Measurements from ENCODE around the gene RNF224.
"Not testable (repeated sequence)": the region's sequence is repeated elsewhere in the genome, so short reads cannot be mapped to it uniquely, and the experiment has no call there.

RNF224 gene

DNA sequence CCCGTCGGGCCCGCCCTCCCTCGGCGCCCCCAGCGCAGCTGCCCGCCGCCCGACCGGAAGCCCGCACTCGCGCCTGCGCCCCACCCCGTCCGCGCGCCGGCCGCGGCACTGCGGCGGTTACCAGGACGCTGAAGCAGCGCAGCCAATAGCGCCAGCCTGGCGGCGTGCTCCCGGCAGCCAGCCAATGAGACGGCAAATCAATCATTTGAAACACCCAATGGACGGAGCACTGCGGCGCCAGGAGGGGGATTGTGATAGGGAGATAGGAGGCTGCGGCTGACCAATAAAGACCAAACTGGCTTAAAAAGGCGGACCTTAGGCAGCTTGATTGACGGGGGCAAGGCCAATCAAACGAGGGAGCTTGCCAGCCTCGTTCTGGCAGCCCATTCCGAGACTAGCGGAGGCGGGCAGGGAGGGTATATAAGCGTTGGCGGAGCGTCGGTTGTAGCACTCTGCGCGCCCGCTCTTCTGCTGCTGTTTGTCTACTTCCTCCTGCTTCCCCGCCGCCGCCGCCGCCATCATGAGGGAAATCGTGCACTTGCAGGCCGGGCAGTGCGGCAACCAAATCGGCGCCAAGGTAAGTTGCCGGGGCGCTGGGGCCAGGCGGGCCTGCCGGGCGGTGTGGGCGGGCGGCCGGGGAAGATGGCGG is 13.7 kb downstream of the RNF224 start, which contains the start of gene TUBB4B:
TSS of gene TUBB4B (plus strand) at position 447 of the 649 bp plus-strand sequence. CDS start at position 521, 74 bp downstream.
- DNase-seq, result peak; percentile 85 to 100 (median 96)

DNA sequence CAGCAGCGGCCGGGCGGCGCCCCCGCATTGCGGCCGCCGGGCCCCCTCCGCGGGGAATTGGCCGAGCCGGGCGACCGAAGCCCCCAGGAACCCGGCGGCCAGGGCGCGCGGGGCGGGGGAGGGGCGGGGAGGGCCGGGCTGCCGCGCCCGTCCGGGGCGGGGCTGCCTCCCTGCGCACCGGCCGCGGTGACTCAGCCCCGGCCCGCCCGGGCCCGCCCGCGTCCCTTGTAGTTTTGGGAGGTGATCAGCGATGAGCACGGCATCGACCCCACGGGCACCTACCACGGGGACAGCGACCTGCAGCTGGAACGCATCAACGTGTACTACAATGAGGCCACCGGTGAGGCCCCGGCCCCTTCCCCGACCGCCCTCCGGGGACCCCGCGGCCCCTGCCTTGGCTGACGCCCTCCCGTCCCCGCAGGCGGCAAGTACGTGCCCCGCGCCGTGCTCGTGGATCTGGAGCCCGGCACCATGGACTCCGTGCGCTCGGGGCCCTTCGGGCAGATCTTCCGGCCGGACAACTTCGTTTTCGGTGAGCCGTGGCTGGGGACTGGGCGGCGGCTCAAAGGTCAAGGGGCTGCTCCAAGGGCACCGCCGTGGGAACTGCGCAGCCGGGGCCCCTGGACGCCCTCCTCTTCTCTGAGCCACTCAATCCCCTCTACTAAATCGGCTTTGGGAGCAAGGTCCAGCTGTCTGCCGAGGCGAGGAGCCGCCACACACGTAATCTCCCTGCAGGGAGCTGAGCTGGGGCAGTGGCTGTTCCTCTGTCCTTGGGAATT is 14.4 kb downstream of the RNF224 start:
- peak; percentile 41 to 65 (median 60) for DNase-seq

DNA sequence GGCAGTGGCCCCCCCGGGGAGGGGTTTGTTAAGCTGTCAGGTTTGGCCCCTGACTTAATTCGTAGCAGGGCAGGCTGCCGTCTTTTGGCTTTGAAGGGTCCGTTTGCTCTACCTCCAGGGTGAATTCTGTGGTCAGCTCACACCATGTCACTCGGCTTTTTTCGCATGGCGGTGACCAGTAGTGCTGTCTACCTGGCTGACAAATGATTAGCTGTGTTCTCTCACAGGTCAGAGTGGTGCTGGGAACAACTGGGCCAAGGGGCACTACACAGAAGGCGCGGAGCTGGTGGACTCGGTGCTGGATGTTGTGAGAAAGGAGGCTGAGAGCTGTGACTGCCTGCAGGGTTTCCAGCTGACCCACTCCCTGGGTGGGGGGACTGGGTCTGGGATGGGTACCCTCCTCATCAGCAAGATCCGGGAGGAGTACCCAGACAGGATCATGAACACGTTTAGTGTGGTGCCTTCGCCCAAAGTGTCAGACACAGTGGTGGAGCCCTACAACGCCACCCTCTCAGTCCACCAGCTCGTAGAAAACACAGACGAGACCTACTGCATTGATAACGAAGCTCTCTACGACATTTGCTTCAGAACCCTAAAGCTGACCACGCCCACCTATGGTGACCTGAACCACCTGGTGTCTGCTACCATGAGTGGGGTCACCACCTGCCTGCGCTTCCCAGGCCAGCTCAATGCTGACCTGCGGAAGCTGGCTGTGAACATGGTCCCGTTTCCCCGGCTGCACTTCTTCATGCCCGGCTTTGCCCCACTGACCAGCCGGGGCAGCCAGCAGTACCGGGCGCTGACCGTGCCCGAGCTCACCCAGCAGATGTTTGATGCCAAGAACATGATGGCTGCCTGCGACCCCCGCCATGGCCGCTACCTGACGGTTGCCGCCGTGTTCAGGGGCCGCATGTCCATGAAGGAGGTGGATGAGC is 15.2 kb downstream of the RNF224 start:
- no peak for DNase-seq

DNA sequence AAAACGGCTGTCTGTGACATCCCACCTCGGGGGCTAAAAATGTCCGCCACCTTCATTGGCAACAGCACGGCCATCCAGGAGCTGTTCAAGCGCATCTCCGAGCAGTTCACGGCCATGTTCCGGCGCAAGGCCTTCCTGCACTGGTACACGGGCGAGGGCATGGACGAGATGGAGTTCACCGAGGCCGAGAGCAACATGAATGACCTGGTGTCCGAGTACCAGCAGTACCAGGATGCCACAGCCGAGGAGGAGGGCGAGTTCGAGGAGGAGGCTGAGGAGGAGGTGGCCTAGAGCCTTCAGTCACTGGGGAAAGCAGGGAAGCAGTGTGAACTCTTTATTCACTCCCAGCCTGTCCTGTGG is 15.9 kb downstream of the RNF224 start:
- not testable (repeated sequence) for DNase-seq

DNA sequence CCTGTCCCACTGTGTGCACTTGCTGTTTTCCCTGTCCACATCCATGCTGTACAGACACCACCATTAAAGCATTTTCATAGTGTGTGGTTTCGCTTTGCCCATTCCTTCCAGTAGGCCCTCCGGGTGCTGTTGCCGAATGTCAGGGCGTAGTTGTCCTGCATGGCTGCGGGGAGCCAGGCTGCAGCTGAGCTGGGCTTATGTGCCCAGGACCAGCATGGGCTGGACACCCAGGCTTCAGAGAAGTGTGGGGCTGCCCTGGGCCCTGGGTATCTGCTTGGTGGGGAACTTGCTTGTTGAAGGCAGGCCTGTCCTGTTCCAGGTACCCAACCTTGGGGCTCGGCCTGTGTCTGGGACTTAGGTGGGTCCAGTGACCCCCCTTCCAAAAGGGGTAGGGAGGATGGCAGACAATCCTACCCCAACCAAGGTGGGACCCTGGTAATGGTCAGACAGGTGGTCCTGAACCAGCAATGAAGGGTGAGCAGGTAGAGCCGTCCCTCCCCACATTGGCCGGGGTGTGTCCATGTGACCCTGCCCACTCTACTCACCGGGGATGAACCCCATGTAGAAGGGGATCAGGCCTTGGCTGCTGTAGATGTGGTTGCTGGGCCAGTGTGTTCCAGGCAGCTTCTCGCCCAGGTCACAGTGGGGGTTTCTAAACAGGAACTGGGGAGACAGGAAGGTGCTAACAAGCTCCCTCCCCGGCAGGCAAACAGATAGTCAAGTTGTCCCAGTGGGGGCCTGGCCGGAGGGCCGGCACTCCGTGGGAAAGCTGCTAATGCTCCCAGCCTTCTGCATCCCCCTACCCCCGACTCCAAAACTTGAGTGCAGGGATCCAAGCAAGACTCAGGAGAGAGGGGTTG is 16.6 kb downstream of the RNF224 start:
- DNase-seq, result no peak

DNA sequence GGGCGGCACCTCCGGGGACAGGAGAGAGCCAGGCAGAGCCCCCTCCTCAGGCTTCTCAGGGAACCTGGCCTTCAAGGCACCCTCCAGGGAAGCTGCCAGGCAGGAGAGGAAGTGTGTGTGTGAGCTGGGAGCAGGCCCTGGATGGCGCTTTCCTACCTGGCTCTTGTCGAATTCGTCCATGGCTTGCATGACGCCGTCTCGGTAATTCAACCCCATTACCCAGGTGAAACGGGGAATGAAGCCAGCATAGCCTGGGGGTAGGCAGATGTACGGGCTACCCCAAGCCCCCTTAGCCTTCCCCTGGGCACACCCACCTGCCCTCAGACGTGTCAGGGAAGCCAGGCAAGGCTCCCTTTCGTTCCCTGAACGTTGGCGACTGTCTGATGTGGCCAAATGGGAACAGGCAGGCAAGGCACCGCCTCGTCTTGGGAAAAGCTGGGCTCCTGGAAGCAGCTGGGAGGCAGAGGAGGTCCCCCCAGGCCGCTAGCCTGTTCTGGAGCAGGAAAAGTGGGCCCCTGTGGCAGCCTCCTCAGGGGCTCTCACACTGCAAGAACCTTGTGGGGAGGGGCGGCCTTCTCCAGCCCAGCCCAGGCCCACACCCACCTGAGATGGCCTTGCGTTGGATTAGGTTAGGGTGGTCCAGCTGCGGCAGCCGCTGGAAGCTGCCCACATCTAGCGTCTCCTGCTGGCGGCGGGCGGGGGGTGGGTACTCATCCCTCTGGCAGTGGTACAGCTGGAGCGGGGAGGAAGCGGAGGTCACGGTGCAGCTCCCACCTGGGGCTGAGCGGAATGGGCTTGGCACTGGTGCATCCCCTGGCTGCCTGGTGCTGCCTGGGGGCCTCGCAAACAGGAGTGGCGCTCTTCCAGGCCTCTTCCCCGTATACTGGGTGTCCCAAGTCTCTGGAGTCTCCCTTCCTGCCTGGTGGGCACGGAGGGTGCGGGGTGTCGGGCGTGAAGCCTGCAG is 17.5 kb downstream of the RNF224 start:
- DNase-seq, result no peak

DNA sequence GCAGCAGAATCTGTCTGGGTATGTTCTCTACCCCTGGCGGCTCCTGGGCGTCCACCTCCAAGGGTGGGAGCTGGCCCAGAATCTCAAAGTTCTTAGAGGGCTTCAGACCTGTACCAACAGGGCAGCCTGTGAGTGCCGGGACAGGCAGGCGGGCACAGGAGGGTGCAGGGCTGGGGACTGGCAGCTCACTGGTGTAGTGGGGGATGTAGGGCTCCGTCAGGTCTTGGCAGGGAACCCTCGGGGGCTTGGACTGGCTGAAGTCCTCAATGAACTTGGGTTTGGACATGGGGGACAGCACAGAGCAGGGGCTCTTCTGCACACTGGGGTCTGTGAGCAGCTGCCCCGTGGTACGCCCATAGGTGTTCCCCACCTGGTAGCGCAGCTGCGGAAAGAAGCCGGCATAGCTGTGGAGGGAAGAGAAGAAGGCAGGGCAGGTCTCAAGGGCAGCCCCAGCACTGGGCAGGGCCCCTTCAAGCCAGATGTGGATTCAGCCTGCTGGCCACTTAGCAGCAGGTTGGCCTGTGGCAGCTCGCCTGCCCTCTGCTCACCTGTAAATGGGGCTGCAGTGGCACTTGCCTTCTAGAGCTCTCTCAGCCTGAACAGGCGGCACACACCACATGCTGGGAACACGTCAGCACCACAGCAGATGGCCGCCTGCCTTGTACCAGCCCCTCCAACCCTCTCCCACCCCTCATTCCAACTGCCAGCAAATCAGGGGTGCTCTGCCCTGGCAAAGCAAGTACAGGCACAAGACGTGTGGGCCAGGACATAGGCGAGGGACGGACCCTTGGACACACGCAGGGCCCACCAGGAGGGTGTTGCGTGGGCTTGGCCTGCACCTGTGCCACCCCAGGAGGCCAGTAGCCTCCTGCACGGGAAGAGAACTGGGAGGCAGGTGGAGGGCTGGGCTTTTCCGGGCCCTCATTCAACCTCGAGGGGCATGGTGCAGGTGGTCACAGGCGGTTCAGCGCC is 18.4 kb downstream of the RNF224 start:
- DNase-seq, result no peak

DNA sequence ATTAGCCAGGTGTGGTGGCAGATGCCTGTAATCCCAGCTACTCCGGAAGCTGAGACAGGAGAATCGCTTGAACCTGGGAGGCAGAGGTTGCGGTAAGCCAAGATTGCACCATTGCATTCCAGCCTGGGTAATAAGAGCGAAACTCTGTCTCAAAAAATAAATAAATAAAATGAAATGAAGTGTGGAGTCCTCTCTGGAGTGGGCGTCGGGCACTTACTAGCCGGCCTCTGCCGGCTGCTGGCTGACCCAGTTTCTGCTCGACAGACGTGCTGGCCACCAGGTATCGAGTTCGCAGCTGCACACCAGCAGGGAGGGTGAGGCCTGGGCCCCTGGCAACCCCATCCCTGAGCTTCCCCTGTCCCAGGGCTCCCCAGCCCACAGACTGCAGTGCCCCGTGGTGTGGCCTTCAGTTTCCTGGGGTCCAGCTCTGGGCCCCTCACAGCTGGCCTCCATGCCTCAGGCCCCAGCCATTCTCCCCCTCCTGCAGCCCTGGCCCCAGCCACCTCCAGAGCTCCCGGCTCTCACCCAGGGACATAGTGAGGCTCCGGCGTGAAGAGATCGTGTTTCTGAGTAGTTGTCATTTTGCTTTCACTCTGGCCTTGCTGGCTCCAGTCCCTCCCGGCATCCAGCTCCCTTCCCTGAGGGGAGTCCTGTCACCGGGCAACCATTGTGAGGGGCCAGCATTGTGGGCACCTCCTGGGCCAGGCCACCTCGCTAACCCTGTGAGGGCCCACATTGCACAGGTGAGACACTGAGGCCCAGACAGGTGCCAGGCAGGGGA is 20.0 kb downstream of the RNF224 start:
- no peak for DNase-seq

DNA sequence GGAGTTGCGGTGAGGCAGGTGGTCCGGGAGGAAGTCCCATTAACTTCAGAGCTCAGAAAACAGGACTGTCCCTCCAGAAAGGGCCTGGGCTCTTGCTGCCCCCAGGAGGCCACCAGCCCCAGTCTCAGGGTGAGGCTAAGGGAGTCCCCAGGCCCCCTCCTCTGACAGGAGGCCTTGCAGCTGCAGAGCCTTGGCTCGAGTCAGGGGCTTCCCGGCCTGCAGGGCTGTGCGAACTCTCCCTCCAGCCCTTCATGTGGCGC is 20.5 kb downstream of the RNF224 start:
- DNase-seq, result no peak

DNA sequence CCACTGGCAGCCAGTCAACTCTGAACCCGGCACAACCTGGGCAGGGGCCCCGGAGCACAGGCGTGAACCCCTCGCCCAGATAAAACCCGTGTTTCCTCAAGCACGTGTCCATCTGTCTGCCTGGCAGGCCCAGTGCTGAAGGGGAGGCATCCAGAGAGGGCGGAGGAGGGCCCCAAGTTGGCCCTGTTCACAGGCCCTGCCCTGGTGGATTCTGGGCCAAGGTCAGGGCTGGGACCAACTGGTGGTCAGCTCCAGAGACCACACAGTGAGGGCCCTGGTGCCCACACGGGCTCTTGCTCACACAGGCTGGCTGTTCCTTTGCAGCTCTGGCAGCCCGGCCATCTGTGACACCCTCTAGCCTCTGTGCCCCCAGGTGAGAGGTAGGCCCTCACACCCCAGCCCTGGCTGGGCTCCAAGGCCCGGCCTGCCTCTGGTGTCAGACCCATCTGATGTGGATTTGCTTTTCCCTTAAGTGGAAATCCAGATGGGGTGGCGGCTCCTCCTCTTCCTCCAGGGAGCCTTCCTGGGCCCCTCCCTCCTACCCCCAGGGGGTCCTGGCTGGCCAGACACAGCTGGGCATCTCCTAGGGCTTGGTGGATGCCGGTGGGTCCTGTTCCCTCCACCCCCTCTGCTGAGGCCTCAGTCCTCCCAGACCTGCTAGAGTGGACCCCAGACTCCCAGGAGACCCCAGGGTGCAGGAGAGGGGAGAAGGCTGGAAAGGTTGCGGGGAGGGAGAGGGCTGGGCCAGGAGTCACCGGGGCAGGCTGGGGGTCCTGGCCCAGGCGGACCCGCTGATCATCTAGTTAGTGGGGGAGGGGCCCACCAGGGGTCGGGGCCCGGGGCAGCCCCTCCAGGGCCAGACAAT is 23.3 kb downstream of the RNF224 start:
- no peak for DNase-seq

DNA sequence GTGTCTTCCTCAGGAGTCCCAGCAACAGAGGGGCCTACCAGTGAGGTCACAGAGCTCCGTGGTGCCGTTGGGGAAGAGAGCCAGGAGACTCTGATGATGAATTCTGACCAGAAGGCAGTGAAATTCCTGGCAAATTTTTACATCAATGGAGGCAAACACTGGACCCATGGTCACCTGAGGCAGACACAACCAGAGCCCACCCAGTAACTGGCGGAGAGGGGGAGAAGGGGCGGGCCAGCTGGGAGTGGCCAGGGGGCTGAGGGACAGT is 23.8 kb downstream of the RNF224 start, which contains the start of gene STPG3:
TSS of gene STPG3 (plus strand) at position 93 of the 268 bp plus-strand sequence. CDS start at position 94, 1 bp downstream.
- no peak for DNase-seq

DNA sequence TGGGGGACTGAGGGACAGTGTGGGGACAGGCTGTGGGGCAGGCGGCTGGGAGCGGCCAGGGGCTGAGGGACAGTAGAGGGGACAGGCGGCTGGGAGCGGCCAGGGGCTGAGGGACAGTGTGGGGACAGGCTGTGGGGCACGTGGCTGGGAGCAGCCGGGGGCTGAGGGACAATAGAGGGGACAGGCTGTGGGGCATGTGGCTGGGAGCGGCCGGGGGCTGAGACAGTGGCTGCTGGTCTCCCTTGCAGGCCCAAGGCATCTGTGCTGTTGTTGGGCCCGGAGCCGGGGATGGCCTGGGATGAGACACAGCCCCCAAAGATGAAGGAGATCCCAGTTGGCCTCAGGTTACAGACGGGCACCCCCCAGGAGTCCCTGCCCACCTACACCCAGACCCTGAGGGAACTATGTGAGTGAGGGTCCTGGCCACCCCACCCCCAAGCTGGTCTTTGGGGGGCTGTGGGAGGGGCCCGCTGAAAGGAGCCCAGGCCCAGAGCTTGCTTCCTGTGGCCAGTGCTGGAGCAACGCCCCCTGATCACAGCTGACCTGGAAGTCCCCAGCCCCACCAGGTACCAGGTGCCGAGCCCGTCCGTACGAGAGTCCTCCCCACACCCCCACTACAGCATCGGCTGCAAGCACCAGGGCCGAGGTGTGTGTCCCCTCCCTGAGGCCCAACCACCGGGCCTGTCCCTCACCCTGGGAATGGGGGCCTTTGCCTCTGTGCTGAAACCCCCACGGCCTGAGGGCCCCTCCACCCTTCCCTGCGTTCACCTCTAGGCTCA is 24.4 kb downstream of the RNF224 start:
- DNase-seq, result no peak

DNA sequence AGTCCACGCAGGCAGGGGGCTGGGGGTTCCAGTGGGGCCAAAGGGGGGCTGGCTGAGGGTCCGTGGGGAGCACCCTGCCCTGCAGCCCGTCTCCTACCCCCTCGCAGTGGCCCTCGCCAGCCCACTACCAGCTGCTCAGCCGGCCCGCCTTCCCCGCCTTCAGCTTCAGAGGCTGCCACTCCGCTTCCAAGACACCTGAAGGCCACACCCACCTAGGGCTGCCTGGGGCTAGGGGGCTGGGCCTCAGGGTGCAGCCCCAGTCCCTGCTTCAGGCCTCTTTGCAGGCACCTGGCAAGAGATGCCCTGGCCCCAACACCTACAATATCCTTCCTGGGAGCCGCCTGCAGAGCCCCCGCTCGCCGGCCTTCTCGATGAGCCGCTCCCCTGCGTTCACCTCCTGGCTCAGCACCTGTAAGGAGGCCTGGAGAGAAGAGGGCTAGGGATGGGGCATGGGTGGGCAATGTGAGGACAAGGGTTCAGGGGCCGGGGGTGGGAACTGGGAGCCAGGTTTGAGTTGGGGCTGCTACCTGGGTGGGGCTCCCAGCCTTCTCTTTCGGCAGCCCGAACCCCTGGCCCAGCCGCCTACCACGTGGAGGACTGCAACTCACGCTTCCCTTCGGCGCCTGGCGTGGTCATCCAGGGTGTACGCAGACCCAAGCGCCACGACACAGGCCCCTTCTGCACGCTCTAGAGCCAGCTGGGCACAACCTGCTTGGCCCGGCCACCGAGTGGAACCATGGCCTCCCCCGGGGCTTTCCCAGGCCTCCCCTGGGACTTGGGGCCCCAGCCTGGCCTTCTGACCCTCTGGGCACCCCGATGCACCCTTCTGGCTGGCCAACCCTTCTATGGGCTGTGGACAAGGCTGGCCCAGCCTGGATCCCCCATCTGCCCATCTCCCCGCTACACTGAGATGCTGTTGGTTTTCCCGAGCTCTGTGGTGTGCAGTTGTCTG is 25.5 kb downstream of the RNF224 start:
- DNase-seq, result no peak

DNA sequence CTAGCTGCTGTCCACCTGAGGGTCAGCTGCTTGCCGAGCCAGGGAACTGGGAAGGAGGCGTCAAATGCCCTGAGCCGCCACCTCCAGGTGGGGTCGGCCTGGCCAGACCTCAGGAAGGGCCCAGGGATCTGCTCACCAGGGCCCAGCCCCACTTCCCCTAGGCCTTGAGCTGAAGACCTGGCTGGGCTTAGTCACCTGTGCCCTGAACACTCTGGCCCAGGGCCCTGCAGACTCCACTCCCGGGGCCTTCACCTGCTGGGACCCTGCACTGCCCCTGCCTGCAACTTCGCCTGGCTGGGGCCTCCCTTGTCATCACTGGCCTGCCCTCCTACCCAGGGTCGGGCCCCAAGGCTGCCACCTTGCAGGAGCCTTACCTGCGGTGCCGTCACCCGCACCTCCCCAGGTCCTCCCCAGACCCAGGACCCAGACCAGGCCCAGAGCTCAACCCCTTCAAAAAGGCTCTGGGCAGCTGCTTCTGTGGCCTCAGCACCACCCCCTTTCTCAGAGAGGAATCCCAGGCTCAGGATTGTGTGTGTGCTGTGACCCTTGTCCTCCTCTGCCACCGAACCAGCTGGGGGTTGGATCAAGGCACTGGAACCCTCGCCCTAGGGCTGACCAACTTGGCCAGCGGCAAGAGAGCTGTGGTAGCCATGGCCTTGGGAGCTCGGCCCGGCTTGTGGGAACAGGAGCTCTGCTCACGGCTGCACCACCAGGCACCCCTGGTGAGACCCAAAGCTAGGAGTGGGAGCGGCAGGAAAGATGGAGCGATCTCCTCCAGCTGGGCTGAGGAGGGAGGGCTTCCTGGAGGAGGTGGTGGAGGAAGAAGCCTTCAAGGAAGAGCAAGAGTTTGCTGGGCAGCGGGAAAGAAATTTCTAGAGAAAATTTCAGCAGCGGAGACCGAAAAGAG is 26.7 kb downstream of the RNF224 start:
- DNase-seq, result no peak

Data from T-helper 2 cell (primary cell).